T-helper 2 cell treated with Interferon-gamma antibody and Interleukin-4, amounts not matched to agents 5 μg/mL and 100 μg/mL, for 36 hours (primary cell): ENCODE results near the gene UBE2V1.
"Not testable (repeated sequence)": the region's sequence is repeated elsewhere in the genome, so short reads cannot be mapped to it uniquely, and the experiment has no call there.

Experiments used
- DNase-seq: peaks from one replicate; pipeline ENCODE4 v3.0.0; 2021; ENCODE audit warnings: low spot score
- H3K27ac Mint-ChIP-seq: one replicate; pipeline ENCODE4 v1.8.0; 2021; ENCODE audit warnings: mild to moderate bottlenecking, mixed read lengths
- H3K27me3 Mint-ChIP-seq: one replicate; pipeline ENCODE4 v1.8.0; 2021; ENCODE audit warnings: low read depth, mixed read lengths
- H3K36me3 Mint-ChIP-seq: one replicate; pipeline ENCODE4 v1.8.0; 2021; ENCODE audit warnings: low read depth, mixed read lengths
- H3K4me1 Mint-ChIP-seq: one replicate; pipeline ENCODE4 v1.8.0; 2021; ENCODE audit warnings: low read depth, mixed read lengths
- H3K4me3 Mint-ChIP-seq: one replicate; pipeline ENCODE4 v1.8.0; 2022; ENCODE audit warnings: mild to moderate bottlenecking, moderate library complexity, mixed read lengths
- H3K9me3 Mint-ChIP-seq: one replicate; pipeline ENCODE4 v1.8.0; 2021; ENCODE audit warnings: mixed read lengths

UBE2V1 gene

GRCh38 chr20:50142812-50143211 lies 29.9 kb upstream of the UBE2V1 start:
- no peak overlapping the region for H3K4me3 Mint-ChIP-seq
- H3K9me3 Mint-ChIP-seq = no peaks in the 10 kb centered on the region
- peak overlapping the region; percentile 27 for H3K27ac Mint-ChIP-seq
- H3K4me1 Mint-ChIP-seq = peaks cover 35% of the 10 kb centered on the region
- DNase-seq = no peak
- no peaks in the 10 kb centered on the region for H3K27me3 Mint-ChIP-seq
- peaks cover 43% of the 10 kb centered on the region for H3K36me3 Mint-ChIP-seq

- Mint-ChIP-seq H3K4me3 (no peak overlapping the region), H3K27me3 (no peaks in the 10 kb centered on the region), H3K27ac (peak overlapping the region; percentile 53), H3K4me1 (peaks cover 26% of the 10 kb centered on the region), H3K36me3 (peaks cover 38% of the 10 kb centered on the region), H3K9me3 (no peaks in the 10 kb centered on the region)
- no peak for DNase-seq
These were observed 29.0 kb upstream of the UBE2V1 start for GRCh38 chr20:50141811-50142561.

GRCh38 chr20:50141018-50141675 lies 28.2 kb upstream of the UBE2V1 start:
- no peak overlapping the region for H3K27ac Mint-ChIP-seq
- no peak for DNase-seq
- peaks cover 32% of the 10 kb centered on the region for H3K36me3 Mint-ChIP-seq
- H3K4me3 Mint-ChIP-seq = no peak overlapping the region
- H3K27me3 Mint-ChIP-seq = no peaks in the 10 kb centered on the region
- no peaks in the 10 kb centered on the region for H3K9me3 Mint-ChIP-seq
- peaks cover 18% of the 10 kb centered on the region for H3K4me1 Mint-ChIP-seq

- Mint-ChIP-seq H3K9me3 (no peaks in the 10 kb centered on the region), H3K27ac (no peak overlapping the region), H3K27me3 (no peaks in the 10 kb centered on the region), H3K4me1 (peaks cover 11% of the 10 kb centered on the region), H3K36me3 (peaks cover 34% of the 10 kb centered on the region), H3K4me3 (no peak overlapping the region)
- DNase-seq = no peak
These were observed 27.4 kb upstream of the UBE2V1 start for GRCh38 chr20:50140339-50140859.

GRCh38 chr20:50138479-50139393 lies 25.8 kb upstream of the UBE2V1 start:
- Mint-ChIP-seq H3K27ac (no peak overlapping the region), H3K36me3 (peaks cover 34% of the 10 kb centered on the region), H3K9me3 (no peaks in the 10 kb centered on the region), H3K4me1 (peaks cover 10% of the 10 kb centered on the region), H3K4me3 (no peak overlapping the region), H3K27me3 (no peaks in the 10 kb centered on the region)
- DNase-seq = no peak

- peaks cover 12% of the 10 kb centered on the region for H3K4me1 Mint-ChIP-seq
- H3K9me3 Mint-ChIP-seq = no peaks in the 10 kb centered on the region
- DNase-seq = no peak
- H3K27me3 Mint-ChIP-seq = no peaks in the 10 kb centered on the region
- H3K4me3 Mint-ChIP-seq = no peak overlapping the region
- no peak overlapping the region for H3K27ac Mint-ChIP-seq
- peaks cover 32% of the 10 kb centered on the region for H3K36me3 Mint-ChIP-seq
These were observed 25.1 kb upstream of the UBE2V1 start for GRCh38 chr20:50138120-50138478.

GRCh38 chr20:50137702-50138101 lies 24.8 kb upstream of the UBE2V1 start:
- DNase-seq, H3K27me3 Mint-ChIP-seq, H3K4me1 Mint-ChIP-seq, H3K27ac Mint-ChIP-seq, H3K9me3 Mint-ChIP-seq, H3K4me3 Mint-ChIP-seq: not testable (repeated sequence)
- peaks cover 28% of the 10 kb centered on the region for H3K36me3 Mint-ChIP-seq

GRCh38 chr20:50136822-50137599 lies 24.1 kb upstream of the UBE2V1 start:
- Mint-ChIP-seq H3K27me3 (no peaks in the 10 kb centered on the region), H3K4me3 (no peak overlapping the region), H3K9me3 (no peaks in the 10 kb centered on the region), H3K27ac (no peak overlapping the region), H3K4me1 (peaks cover 5% of the 10 kb centered on the region), H3K36me3 (peaks cover 28% of the 10 kb centered on the region)
- DNase-seq = no peak

- not testable (repeated sequence) for H3K4me3 Mint-ChIP-seq, H3K27me3 Mint-ChIP-seq, H3K27ac Mint-ChIP-seq, H3K9me3 Mint-ChIP-seq, DNase-seq, H3K4me1 Mint-ChIP-seq
- H3K36me3 Mint-ChIP-seq = peaks cover 28% of the 10 kb centered on the region
These were observed 22.2 kb upstream of the UBE2V1 start for GRCh38 chr20:50135157-50135556.

GRCh38 chr20:50133474-50134217 lies 20.7 kb upstream of the UBE2V1 start:
- no peaks in the 10 kb centered on the region for H3K9me3 Mint-ChIP-seq
- no peak overlapping the region for H3K4me3 Mint-ChIP-seq
- H3K27ac Mint-ChIP-seq = no peak overlapping the region
- no peak for DNase-seq
- peaks cover 36% of the 10 kb centered on the region for H3K36me3 Mint-ChIP-seq
- no peaks in the 10 kb centered on the region for H3K27me3 Mint-ChIP-seq
- peaks cover 5% of the 10 kb centered on the region for H3K4me1 Mint-ChIP-seq

- Mint-ChIP-seq H3K27me3 (no peaks in the 10 kb centered on the region), H3K27ac (no peak overlapping the region), H3K4me3 (no peak overlapping the region), H3K4me1 (peaks cover 5% of the 10 kb centered on the region), H3K36me3 (peaks cover 40% of the 10 kb centered on the region), H3K9me3 (no peaks in the 10 kb centered on the region)
- no peak for DNase-seq
These were observed 20.1 kb upstream of the UBE2V1 start for GRCh38 chr20:50133041-50133440.

- H3K9me3 Mint-ChIP-seq = no peaks in the 10 kb centered on the region
- peaks cover 49% of the 10 kb centered on the region for H3K36me3 Mint-ChIP-seq
- H3K27me3 Mint-ChIP-seq = no peaks in the 10 kb centered on the region
- no peak overlapping the region for H3K27ac Mint-ChIP-seq
- H3K4me3 Mint-ChIP-seq = no peak overlapping the region
- DNase-seq = no peak
- H3K4me1 Mint-ChIP-seq = peaks cover 11% of the 10 kb centered on the region
These were observed 18.0 kb upstream of the UBE2V1 start for GRCh38 chr20:50130995-50131394.

GRCh38 chr20:50130356-50130723 lies 17.4 kb upstream of the UBE2V1 start:
- Mint-ChIP-seq H3K4me1 (peaks cover 11% of the 10 kb centered on the region), H3K4me3 (no peak overlapping the region), H3K36me3 (peaks cover 49% of the 10 kb centered on the region), H3K9me3 (no peaks in the 10 kb centered on the region), H3K27ac (no peak overlapping the region), H3K27me3 (no peaks in the 10 kb centered on the region)
- DNase-seq = no peak
